SK-N-SH (cell line): ENCODE data around the gene SMC2. TPM values are rescaled to one million over a fixed set of nuclear protein-coding genes. Genes with fewer than 3 reads are reported as not detected.

Source experiments
- CTCF ChIA-PET: fragments of 300-600, 350-600 bp; formaldehyde crosslinking; extraction: SDS; loops from one replicate; lab custom pipeline; 2021; lab: Yijun Ruan, JAX
- POLR2A ChIA-PET: fragments of 350-600 bp; sonication (Branson Sonifier 250); formaldehyde crosslinking; extraction: SDS; loops from one replicate; lab custom pipeline; 2020; ENCODE audit warnings: antibody characterized with exemption, inconsistent platforms; lab: Yijun Ruan, JAX
- DNase-seq: peaks from one replicate; pipeline ENCODE4 v3.0.0; 2012
- H2AFZ ChIP-seq: fragments of 200-600 bp; sonication (generic); 2 replicates; pipeline ENCODE4 v1.8.1; 2016; ENCODE audit warnings: antibody characterized with exemption, mild to moderate bottlenecking, low read depth
- H3F3A ChIP-seq: fragments of 200-600 bp; sonication (generic); replicated peaks from 2 replicates; pipeline ENCODE3; 2016; ENCODE audit warnings: antibody characterized with exemption, mild to moderate bottlenecking; ENCODE audit not compliant: insufficient read depth
- H3K27ac ChIP-seq, 2 experiments: fragments of 200-500 bp in 1 of 2; fragments of 200-600 bp in 1 of 2; sonication (Bioruptor generic) in 1 of 2; sonication (generic), shearing (Covaris generic) in 1 of 2; 2 replicates each; pipeline versions ENCODE4 v1.5.1 to v1.6.1; 2014 to 2016; ENCODE audit warnings: low read depth in 2 of 2, inconsistent platforms in 1 of 2, low read length in 1 of 2, mild to moderate bottlenecking in 1 of 2, mixed read lengths in 1 of 2
- H3K27me3 ChIP-seq: fragments of 200-600 bp; sonication (generic), shearing (Covaris generic); 2 replicates; pipeline ENCODE4 v1.6.1; 2016; ENCODE audit warnings: mixed run types; ENCODE audit not compliant: insufficient read depth
- H3K36me3 ChIP-seq, 2 experiments: fragments of 200-500 bp in 1 of 2; fragments of 200-600 bp in 1 of 2; sonication (Bioruptor generic) in 1 of 2; sonication (generic) in 1 of 2; replicated peaks in 1 of 2; 2 replicates each; pipeline versions ENCODE3 to v1.5.1; 2014 to 2016; ENCODE audit warnings: low read length in 1 of 2, mild to moderate bottlenecking in 1 of 2; ENCODE audit not compliant: insufficient read depth in 2 of 2, control insufficient read depth in 1 of 2
- H3K4me1 ChIP-seq, 2 experiments: fragments of 200-500 bp in 1 of 2; fragments of 200-600 bp in 1 of 2; sonication (Bioruptor generic) in 1 of 2; sonication (generic), shearing (Covaris generic) in 1 of 2; 2 replicates each; pipeline versions ENCODE4 v1.5.1 to v1.6.1; 2014 to 2016; ENCODE audit warnings: low read depth in 1 of 2, low read length in 1 of 2, mixed run types in 1 of 2; ENCODE audit not compliant: insufficient read depth in 2 of 2, control insufficient read depth in 1 of 2
- H3K4me2 ChIP-seq: fragments of 200-600 bp; sonication (generic), shearing (Covaris generic); 2 replicates; pipeline ENCODE4 v1.6.1; 2017; ENCODE audit warnings: mixed run types
- H3K4me3 ChIP-seq, 2 experiments: fragments of 200-500 bp in 1 of 2; fragments of 200-600 bp in 1 of 2; sonication (Bioruptor generic) in 1 of 2; sonication (generic), shearing (Covaris generic) in 1 of 2; 2 replicates each; pipeline versions ENCODE4 v1.5.1 to v1.8.1; 2014 to 2016; ENCODE audit warnings: low read depth in 2 of 2, inconsistent platforms in 1 of 2, low read length in 1 of 2, mild to moderate bottlenecking in 1 of 2, mixed read lengths in 1 of 2, moderate library complexity in 1 of 2
- H3K79me2 ChIP-seq: fragments of 200-600 bp; sonication (generic); 2 replicates; pipeline ENCODE4 v1.8.1; 2017; ENCODE audit warnings: mild to moderate bottlenecking; ENCODE audit not compliant: insufficient read depth
- H3K9ac ChIP-seq: fragments of 200-600 bp; sonication (generic); 2 replicates; pipeline ENCODE4 v1.6.1; 2017; ENCODE audit warnings: mixed run types
- H3K9me2 ChIP-seq: fragments of 200-600 bp; sonication (generic); 2 replicates; pipeline ENCODE4 v1.6.1; 2017; ENCODE audit warnings: mixed run types
- H3K9me3 ChIP-seq: fragments of 200-600 bp; sonication (generic); 2 replicates; pipeline ENCODE4 v1.6.1; 2017; ENCODE audit warnings: mixed run types, mild to moderate bottlenecking, moderate library complexity
- H4K20me1 ChIP-seq: fragments of 200-600 bp; sonication (generic); 2 replicates; pipeline ENCODE4 v1.6.1; 2017; ENCODE audit warnings: mild to moderate bottlenecking, mixed run types; ENCODE audit not compliant: insufficient read depth
- CHD2 ChIP-seq: fragments of 150-350 bp; IDR thresholded peaks from 2 replicates; pipeline ENCODE4 v1.6.1; 2018; ENCODE audit warnings: low read length; ENCODE audit not compliant: partially characterized antibody
- FOXJ3 ChIP-seq: sonication (generic); formaldehyde crosslinking; IDR thresholded peaks from 2 replicates; pipeline ENCODE4 v1.5.1; 2020; ENCODE audit warnings: mild to moderate bottlenecking, missing genetic modification reagents
- JUND ChIP-seq: IDR thresholded peaks from 2 replicates; pipeline ENCODE4 v1.4.0; 2012
- MEF2A ChIP-seq: IDR thresholded peaks from 2 replicates; pipeline ENCODE4 v1.4.0; 2012; ENCODE audit warnings: low read depth, borderline replicate concordance
- MXI1 ChIP-seq: IDR thresholded peaks from 2 replicates; pipeline ENCODE4 v1.6.1; 2012; ENCODE audit warnings: mild to moderate bottlenecking, low read depth, low read length, improper control_type of control experiment
- NRF1 ChIP-seq: IDR thresholded peaks from 2 replicates; pipeline ENCODE4 v1.6.1; 2012; ENCODE audit warnings: low read depth, mild to moderate bottlenecking, low read length
- PBX3 ChIP-seq: IDR thresholded peaks from 2 replicates; pipeline ENCODE4; 2012
- POLR2AphosphoS5 ChIP-seq: IDR thresholded peaks from 2 replicates; pipeline ENCODE4 v1.6.1; 2012; ENCODE audit warnings: low read depth, low read length
- RAD21 ChIP-seq: IDR thresholded peaks from 2 replicates; pipeline ENCODE4 v1.6.1; 2012; ENCODE audit warnings: mild to moderate bottlenecking, low read length
- REST ChIP-seq: IDR thresholded peaks from 2 replicates; pipeline ENCODE4 v1.6.1; 2012; ENCODE audit warnings: mild to moderate bottlenecking, low read depth, low read length, moderate library complexity
- TEAD4 ChIP-seq: IDR thresholded peaks from 2 replicates; pipeline ENCODE4 v1.4.0; 2012; ENCODE audit warnings: mild to moderate bottlenecking, borderline replicate concordance; ENCODE audit not compliant: insufficient read depth
- USF1 ChIP-seq: IDR thresholded peaks from 2 replicates; pipeline ENCODE4 v1.4.0; 2012; ENCODE audit warnings: low read depth, borderline replicate concordance
- ZBTB33 ChIP-seq: IDR thresholded peaks from 2 replicates; pipeline ENCODE4 v1.4.0; 2012; ENCODE audit warnings: low read depth, borderline replicate concordance
- polyA plus RNA-seq, 3 experiments: library from polyadenylated mRNA; depleted of rRNA; stranded (reverse); fragments of >200 nt; gene quantifications; 2 replicates each; pipeline ENCODE4 v1.2.3, GENCODE V29; 2012

SMC2 gene
- polyA plus RNA-seq, 1 of the 3 experiments (the other 2 are of a cell fraction): 3.7 TPM

GRCh38 chr9:104078596-104078995 lies 15.5 kb upstream of the SMC2 start:
- no peak overlapping the region for H3K27ac ChIP-seq
- ChIA-PET CTCF (no interaction called here), POLR2A (no interaction called here)
- no peak overlapping the region for H3K4me3 ChIP-seq
- no peaks in the 10 kb centered on the region for H3K9me2 ChIP-seq
- peaks cover 7% of the 10 kb centered on the region for H3F3A ChIP-seq
- no peaks in the 10 kb centered on the region for H4K20me1 ChIP-seq
- DNase-seq: no peak
- H3K79me2 ChIP-seq: no peaks in the 10 kb centered on the region
- peaks cover 0 to 5% of the 10 kb centered on the region in 2 experiments; a peak in 2 of 4 replicates for H3K4me1 ChIP-seq
- H3K36me3 ChIP-seq: no peaks in the 10 kb centered on the region
- no peak for TF ChIP-seq NRF1
- no peak for TF ChIP-seq TEAD4
- no peak for TF ChIP-seq POLR2AphosphoS5
- no peak for TF ChIP-seq RAD21
- no peak for TF ChIP-seq CHD2
- TF ChIP-seq USF1: no peak
- TF ChIP-seq MEF2A: no peak
- no peak for TF ChIP-seq REST
- no peak for TF ChIP-seq PBX3
- TF ChIP-seq ZBTB33: no peak
- TF ChIP-seq FOXJ3: no peak
- TF ChIP-seq JUND: no peak
- no peak for TF ChIP-seq MXI1
- no peak overlapping the region for H3K9ac ChIP-seq
- no peaks in the 10 kb centered on the region; the same call in 1 of the 2 replicates for H3K9me3 ChIP-seq
- no peaks in the 10 kb centered on the region for H3K27me3 ChIP-seq
- no peak overlapping the region for H2AFZ ChIP-seq
- no peak overlapping the region for H3K4me2 ChIP-seq
